IPS-20b (cell line): ENCODE data around the gene TSPAN31.
"Not testable (repeated sequence)": the region's sequence is repeated elsewhere in the genome, so short reads cannot be mapped to it uniquely, and the experiment has no call there.

ENCODE experiments used
- H3K27ac ChIP-seq: one replicate; pipeline ENCODE4 v1.5.1; 2013; ENCODE audit warnings: low read length
- H3K27me3 ChIP-seq: 2 replicates; pipeline ENCODE4 v1.6.1; 2013; ENCODE audit warnings: mild to moderate bottlenecking, low read length, inconsistent platforms; ENCODE audit not compliant: insufficient read depth
- H3K36me3 ChIP-seq: 2 replicates; pipeline ENCODE4 v1.6.1; 2013; ENCODE audit warnings: low read depth, mild to moderate bottlenecking, inconsistent platforms, low read length, moderate library complexity; ENCODE audit not compliant: insufficient read depth
- H3K4me1 ChIP-seq: 2 replicates; pipeline ENCODE4 v1.6.1; 2013; ENCODE audit warnings: mild to moderate bottlenecking, control low read depth, inconsistent platforms, low read length, moderate library complexity; ENCODE audit not compliant: insufficient read depth
- H3K4me3 ChIP-seq: 2 replicates; pipeline ENCODE4 v1.5.1; 2013; ENCODE audit warnings: mild to moderate bottlenecking, low read length, inconsistent platforms
- H3K9ac ChIP-seq: 2 replicates; pipeline ENCODE4 v1.6.1; 2013; ENCODE audit warnings: low read depth, mild to moderate bottlenecking, inconsistent platforms, low read length, moderate library complexity
- H3K9me3 ChIP-seq: 2 replicates; pipeline ENCODE4 v1.6.1; 2013; ENCODE audit warnings: mild to moderate bottlenecking, low read depth, low read length, inconsistent platforms; ENCODE audit not compliant: insufficient read depth

TSPAN31 gene

GRCh38 chr12:57716305-57716704 is 28.5 kb upstream of the TSPAN31 start:
- no peaks in the 10 kb centered on the region for H3K9me3 ChIP-seq
- no peak overlapping the region for H3K4me3 ChIP-seq
- no peak overlapping the region for H3K27ac ChIP-seq
- no peaks in the 10 kb centered on the region for H3K27me3 ChIP-seq
- H3K4me1 ChIP-seq: no peaks in the 10 kb centered on the region
- no peak overlapping the region for H3K9ac ChIP-seq
- H3K36me3 ChIP-seq: peaks cover 18% of the 10 kb centered on the region

- H3K4me3 ChIP-seq: no peak overlapping the region
- no peaks in the 10 kb centered on the region for H3K27me3 ChIP-seq
- H3K9ac ChIP-seq: no peak overlapping the region
- no peak overlapping the region for H3K27ac ChIP-seq
- H3K9me3 ChIP-seq: no peaks in the 10 kb centered on the region
- H3K36me3 ChIP-seq: peaks cover 18% of the 10 kb centered on the region
- H3K4me1 ChIP-seq: no peaks in the 10 kb centered on the region
These were observed 27.7 kb upstream of the TSPAN31 start for GRCh38 chr12:57717131-57717530.

- no peaks in the 10 kb centered on the region for H3K9me3 ChIP-seq
- no peaks in the 10 kb centered on the region for H3K4me1 ChIP-seq
- H3K27ac ChIP-seq: no peak overlapping the region
- no peak overlapping the region for H3K4me3 ChIP-seq
- H3K9ac ChIP-seq: no peak overlapping the region
- H3K27me3 ChIP-seq: peaks cover 4% of the 10 kb centered on the region
- peaks cover 18% of the 10 kb centered on the region for H3K36me3 ChIP-seq
These were observed 26.8 kb upstream of the TSPAN31 start for GRCh38 chr12:57717846-57718640.

- no peaks in the 10 kb centered on the region for H3K4me1 ChIP-seq
- H3K27ac ChIP-seq: no peak overlapping the region
- H3K9ac ChIP-seq: no peak overlapping the region
- H3K27me3 ChIP-seq: peaks cover 13% of the 10 kb centered on the region
- peaks cover 18% of the 10 kb centered on the region for H3K36me3 ChIP-seq
- H3K4me3 ChIP-seq: no peak overlapping the region
- H3K9me3 ChIP-seq: no peaks in the 10 kb centered on the region
These were observed 26.0 kb upstream of the TSPAN31 start for GRCh38 chr12:57718641-57719528.

- Histone ChIP-seq H3K27ac (no peak overlapping the region), H3K9ac (no peak overlapping the region), H3K36me3 (peaks cover 18% of the 10 kb centered on the region), H3K27me3 (peaks cover 24% of the 10 kb centered on the region), H3K4me1 (no peaks in the 10 kb centered on the region), H3K9me3 (no peaks in the 10 kb centered on the region), H3K4me3 (no peak overlapping the region)
These were observed 24.8 kb upstream of the TSPAN31 start for GRCh38 chr12:57719777-57720605.

GRCh38 chr12:57720606-57721595 is 23.9 kb upstream of the TSPAN31 start:
- peaks cover 18% of the 10 kb centered on the region for H3K36me3 ChIP-seq
- no peaks in the 10 kb centered on the region for H3K4me1 ChIP-seq
- peaks cover 32% of the 10 kb centered on the region for H3K27me3 ChIP-seq
- H3K27ac ChIP-seq: no peak overlapping the region
- no peak overlapping the region for H3K4me3 ChIP-seq
- H3K9me3 ChIP-seq: no peaks in the 10 kb centered on the region
- H3K9ac ChIP-seq: no peak overlapping the region

- not testable (repeated sequence) for H3K9me3 ChIP-seq, H3K4me3 ChIP-seq, H3K9ac ChIP-seq, H3K4me1 ChIP-seq, H3K27ac ChIP-seq
- H3K36me3 ChIP-seq: peaks cover 18% of the 10 kb centered on the region
- peaks cover 43% of the 10 kb centered on the region for H3K27me3 ChIP-seq
These were observed 22.8 kb upstream of the TSPAN31 start for GRCh38 chr12:57721846-57722608.

GRCh38 chr12:57722716-57723629 is 21.9 kb upstream of the TSPAN31 start:
- peaks cover 5% of the 10 kb centered on the region; the same call in 1 of the 2 replicates for H3K4me1 ChIP-seq
- H3K27ac ChIP-seq: no peak overlapping the region
- H3K36me3 ChIP-seq: peaks cover 15% of the 10 kb centered on the region
- H3K9me3 ChIP-seq: no peaks in the 10 kb centered on the region
- no peak overlapping the region for H3K9ac ChIP-seq
- H3K4me3 ChIP-seq: no peak overlapping the region
- H3K27me3 ChIP-seq: peaks cover 52% of the 10 kb centered on the region

GRCh38 chr12:57723630-57723962 is 21.2 kb upstream of the TSPAN31 start:
- peaks cover 5% of the 10 kb centered on the region; the same call in 1 of the 2 replicates for H3K4me1 ChIP-seq
- H3K36me3 ChIP-seq: peaks cover 9% of the 10 kb centered on the region
- no peak overlapping the region for H3K4me3 ChIP-seq
- no peak overlapping the region for H3K9ac ChIP-seq
- H3K27me3 ChIP-seq: peaks cover 59% of the 10 kb centered on the region
- H3K27ac ChIP-seq: no peak overlapping the region
- no peaks in the 10 kb centered on the region for H3K9me3 ChIP-seq
